GM12872 (cell line): Measurements from ENCODE around the gene ADGRA1.

Experiments
- TF ChIP-seq, protein P1 (sequence below): IDR thresholded peaks from 3 replicates; pipeline ENCODE4 v1.5.1; 2011; ENCODE audit warnings: low read depth, mild to moderate bottlenecking, low read length, moderate library complexity; ENCODE audit not compliant: insufficient read depth

Gene ADGRA1

DNA sequence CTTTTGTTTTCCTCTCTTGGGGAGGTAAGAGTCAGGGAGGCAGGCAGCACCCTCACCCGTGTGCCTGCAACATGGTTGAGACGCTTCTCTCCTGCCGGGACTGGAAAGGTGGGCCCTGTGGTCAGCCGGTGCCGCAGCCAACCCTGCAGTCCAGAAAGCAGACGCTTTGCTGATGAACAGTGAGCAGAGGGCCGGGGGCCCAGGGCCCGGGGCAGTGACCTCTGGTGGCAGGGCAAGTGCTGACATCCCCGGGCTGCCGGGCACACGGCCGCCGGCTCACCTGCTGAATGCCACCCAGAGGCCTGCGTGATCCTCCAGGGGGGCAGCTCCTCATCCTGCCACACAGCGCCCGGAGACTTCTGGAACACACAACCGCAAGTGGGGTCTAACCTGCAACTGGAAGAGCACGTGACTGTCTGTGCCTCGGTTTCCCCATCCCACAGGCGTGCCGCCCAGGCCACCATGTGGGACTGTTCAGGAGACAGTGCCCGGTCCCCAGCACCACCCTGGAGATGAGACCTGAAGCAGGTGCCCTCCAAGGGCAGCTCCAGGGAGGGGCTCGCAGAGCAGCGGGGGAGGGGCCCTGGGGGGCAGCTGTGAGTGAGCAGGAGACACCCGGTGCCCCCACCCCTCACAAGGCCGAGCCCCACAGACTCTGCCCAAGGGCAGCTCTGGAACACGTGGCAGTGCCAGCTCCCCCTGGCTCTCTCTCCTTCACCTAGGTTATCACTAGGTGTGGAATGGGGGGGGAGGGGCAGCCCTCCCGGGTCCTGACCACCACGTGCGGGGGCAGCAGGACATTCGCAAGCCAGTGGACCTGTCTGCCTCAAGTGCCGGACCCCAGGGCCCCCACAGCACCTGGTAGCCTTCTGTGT lies 2.2 kb upstream of the ADGRA1 start:
- TF ChIP-seq, protein P1, sequence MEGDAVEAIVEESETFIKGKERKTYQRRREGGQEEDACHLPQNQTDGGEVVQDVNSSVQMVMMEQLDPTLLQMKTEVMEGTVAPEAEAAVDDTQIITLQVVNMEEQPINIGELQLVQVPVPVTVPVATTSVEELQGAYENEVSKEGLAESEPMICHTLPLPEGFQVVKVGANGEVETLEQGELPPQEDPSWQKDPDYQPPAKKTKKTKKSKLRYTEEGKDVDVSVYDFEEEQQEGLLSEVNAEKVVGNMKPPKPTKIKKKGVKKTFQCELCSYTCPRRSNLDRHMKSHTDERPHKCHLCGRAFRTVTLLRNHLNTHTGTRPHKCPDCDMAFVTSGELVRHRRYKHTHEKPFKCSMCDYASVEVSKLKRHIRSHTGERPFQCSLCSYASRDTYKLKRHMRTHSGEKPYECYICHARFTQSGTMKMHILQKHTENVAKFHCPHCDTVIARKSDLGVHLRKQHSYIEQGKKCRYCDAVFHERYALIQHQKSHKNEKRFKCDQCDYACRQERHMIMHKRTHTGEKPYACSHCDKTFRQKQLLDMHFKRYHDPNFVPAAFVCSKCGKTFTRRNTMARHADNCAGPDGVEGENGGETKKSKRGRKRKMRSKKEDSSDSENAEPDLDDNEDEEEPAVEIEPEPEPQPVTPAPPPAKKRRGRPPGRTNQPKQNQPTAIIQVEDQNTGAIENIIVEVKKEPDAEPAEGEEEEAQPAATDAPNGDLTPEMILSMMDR, result 0 out of 3 replicates have a peak, but pooled peaks have one; percentile 14

DNA sequence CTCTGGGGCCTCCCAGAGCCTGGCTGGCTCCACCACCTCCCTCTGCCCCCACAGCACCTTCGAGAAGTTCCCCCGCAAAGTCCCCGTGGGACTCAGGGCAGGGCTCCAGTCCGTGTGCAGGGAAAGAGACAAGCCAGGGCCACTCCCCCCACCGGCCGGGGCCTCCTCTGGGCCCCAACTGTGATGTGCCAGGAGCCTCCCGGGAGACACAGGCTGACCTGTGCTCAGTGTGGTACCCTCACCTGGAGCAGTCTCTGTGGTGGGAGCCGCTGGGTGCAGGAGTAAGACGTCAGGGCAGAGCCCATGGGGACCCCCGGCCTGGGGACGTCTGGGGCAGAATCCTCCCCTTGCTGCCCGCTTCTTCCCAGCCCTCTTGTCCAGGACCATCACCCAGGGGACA lies 1.5 kb upstream of the ADGRA1 start:
- TF ChIP-seq, protein P1, result no peak

- TF ChIP-seq, protein P1, result no peak
Observed at GRCh38 chr10:133087045-133087678, 562 bp upstream of the ADGRA1 start.

- TF ChIP-seq, protein P1, result no peak
Observed at GRCh38 chr10:133088179-133088955, 643 bp downstream of the ADGRA1 start.

GRCh38 chr10:133088956-133089800 lies 1.5 kb downstream of the ADGRA1 start:
- TF ChIP-seq, protein P1, result no peak

GRCh38 chr10:133090101-133090500 lies 2.4 kb downstream of the ADGRA1 start:
- TF ChIP-seq, protein P1, result no peak
